GM18870 (cell line): ENCODE measurements around the gene RAD23A.
"Not testable (repeated sequence)": the region's sequence is repeated elsewhere in the genome, so short reads cannot be mapped to it uniquely, and the experiment has no call there.

Experiments used
- ATAC-seq: cut with Tn5 transposase; IDR thresholded peaks from one replicate; pipeline ENCODE4 v1.9.1; 2021; ENCODE audit warnings: moderate library complexity; ENCODE audit not compliant: unreplicated experiment

The RAD23A gene

DNA sequence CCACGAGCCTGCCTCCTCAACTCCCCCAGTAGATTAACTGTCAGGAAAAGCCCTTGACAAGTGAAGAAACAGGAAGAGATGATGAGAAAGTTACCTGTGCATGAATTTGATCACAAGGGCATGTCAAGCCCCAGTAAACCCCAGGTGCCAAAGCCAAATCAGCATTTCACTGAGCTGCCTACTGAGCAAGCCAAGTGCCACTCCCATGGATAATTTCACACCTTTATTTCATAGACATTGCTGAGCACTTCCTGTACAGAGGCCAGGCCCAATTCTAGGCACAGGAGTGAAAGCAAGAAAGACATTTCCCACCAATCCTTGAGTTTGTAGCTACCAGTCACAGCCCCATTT is 8.9 kb downstream of the RAD23A start:
- no peak for ATAC-seq

DNA sequence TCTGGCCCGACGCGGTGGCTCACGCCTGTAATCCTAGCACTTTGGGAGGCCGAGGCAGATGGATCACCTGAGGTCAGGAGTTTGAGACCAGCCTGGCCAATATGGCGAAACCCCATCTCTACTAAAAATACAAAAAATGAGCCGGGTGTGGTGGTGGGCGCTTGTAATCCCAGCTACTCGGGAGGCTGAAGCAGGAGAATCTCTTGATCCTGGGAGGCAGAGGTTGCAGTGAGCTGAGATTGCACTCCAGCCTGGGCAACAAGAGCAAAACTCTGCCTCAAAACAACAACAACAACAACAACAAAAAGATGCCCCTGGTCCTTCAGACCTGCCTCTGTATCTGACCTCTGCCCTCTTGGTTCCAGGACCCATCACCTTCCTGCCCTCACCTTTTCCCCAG is 9.9 kb downstream of the RAD23A start:
- ATAC-seq: not testable (repeated sequence)

DNA sequence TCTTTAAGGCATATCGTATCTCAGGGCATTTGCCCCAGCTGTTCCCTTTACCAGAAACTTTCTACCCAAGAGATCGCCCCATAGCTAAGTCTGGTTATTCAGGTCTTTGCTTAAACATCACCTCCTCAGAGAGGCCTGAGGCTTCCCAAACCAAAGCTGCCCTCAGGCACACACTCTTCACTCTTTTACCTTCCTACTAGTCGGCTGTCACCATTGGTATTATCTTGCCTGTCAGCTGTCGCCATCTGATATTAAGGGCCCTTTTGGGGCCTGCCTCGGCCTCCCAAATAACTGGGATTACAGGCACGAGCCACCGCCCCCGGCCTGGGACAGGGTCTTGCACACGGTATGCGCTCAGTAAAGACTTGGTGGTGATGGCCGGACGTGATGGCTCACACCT is 10.3 kb downstream of the RAD23A start:
- ATAC-seq: no peak

DNA sequence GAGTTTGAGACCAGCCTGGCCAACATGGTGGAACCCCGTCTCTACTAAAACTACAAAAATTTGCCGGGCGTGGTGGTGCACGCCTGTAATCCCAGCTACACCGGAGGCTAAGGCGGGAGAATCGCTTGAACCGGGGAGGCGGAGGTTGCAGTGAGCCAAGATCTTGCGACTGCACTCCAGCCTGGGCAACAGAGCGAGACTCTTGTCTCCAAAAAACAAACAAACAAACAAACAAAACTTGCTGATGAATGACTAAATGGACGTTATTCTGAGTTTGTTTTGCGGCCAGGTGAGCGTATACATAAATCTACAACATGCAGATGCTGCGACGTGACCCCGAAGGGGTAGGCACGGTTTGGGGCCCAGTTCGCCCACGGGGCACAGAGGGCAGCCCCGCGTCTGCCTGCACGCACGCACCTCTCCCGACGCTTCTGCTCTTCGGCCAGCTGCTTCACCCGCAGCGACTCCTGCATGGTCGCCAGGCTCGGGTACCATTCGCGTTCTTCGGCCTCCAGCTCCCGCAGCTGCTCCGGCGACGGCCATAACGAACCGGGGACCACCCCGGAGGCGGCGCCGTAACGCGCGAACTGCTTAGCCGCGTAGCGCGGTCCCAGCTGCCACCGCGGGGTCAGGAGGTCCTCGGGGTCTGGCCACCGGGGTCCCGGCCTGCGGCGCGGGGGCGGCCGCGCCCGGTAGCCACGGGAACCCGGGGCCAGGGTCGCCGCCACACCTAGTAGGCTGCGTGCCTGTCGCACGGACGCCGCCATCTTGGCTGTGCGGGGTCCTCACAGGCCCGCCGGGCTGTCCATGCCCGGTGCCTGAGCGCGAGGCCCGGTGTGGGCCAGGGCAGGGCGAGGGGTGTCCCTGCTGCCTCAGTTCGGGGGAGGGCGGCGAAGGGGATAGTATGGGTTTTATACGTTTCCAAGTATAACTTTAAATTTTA is 11.1 kb downstream of the RAD23A start, which contains the start of gene GADD45GIP1:
Gene GADD45GIP1 (minus strand): TSS at position 778 of the 943 bp plus-strand sequence. CDS start 11 bp downstream, at position 767.
- ATAC-seq: no peak

DNA sequence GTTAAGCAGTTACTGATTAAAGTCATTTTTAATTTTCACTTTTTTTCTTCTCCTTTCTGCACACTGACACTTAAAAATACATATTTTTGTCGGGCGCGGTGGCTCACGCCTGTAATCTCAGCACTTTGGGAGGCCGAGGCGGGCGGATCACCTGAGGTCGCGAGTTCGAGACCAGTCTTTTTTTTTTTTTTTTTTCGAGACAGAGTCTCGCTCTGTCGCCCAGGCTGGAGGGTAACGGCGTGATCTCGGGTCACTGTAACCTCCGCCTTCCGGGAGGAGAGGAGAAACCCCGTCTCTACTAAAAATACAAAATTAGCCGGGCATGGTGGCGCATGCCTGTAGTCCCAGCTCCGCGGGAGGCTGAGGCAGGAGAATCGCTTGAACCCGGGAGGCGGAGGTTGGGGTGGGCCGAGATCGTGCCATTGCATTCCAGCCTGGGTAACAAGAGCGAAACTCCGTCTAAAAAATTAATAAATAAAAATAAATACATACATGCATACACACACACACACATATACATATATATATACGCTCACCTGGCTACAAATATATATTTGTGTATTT is 11.8 kb downstream of the RAD23A start:
- ATAC-seq: not testable (repeated sequence)

DNA sequence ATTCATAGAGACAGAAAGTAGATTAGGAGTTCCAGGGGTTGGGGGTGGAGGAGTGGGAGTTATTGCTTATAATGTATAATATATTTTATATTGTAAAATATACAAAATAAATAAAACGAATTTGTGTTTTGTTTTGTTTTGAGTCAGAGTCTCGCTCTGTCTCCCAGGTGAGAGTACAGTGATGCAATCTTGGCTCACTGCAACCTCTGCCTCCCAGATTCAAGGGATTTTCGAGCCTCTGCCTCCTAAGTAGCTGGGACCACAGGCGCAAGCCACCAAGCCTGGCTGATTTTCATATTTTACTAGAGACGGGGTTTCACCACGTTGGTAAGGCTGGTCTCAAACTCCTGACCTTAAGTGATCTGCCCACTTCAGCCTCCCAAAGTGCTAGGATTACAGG is 13.8 kb downstream of the RAD23A start:
- ATAC-seq: no peak

DNA sequence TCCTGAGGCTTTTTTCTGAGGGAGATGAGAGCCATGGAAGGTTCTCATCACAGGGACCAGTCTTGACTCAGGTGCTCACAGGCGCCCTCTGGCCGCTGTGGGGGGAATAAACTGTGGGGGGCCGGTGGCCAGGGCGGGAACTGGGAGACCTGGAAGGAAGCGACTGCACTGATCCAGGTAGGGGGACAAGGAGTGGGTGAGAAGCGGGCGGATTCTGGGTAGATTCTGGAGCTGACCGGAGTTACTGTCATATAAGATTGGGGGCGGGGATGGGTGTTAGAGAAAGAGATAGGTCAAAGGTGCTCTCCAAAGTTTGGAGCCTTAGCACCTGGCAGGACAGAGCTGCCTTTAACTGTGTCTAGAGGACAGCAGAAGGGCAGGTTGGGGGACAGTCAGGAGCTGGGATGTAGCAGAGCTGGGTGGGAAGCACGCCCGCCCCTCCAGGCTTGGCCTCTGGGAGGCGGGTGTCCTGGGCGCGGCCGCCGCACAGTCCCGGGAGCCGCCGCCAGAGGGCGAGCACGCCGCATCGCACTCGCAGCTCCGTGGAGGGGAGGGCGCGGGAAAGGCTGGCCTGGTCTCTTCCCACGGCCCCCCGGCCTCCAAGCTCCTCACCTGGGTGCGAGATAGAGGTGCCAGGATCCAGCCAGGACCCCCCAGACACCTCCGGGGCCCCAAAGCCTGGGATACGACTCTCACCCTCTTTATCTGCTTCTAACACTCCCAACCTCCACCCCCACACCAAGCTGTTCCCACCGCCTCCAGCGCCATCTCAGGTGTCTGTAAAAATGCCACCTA is 19.6 kb downstream of the RAD23A start:
- no peak for ATAC-seq

DNA sequence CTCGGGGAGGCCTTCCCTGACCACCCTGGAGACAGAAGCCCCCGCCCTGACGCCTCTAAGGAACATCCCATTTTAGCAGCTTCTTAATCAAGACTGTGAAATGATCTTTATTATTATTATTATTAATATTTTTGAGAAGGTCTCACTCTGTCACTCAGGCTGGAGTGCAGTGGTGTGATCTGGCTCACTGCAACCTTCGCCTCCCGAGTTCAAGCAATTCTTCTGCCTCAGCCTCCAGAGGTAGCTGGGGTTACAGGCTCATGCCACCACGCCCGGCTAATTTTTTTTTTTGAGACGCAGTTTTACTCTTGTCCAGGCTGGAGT is 20.1 kb downstream of the RAD23A start:
- ATAC-seq: no peak

DNA sequence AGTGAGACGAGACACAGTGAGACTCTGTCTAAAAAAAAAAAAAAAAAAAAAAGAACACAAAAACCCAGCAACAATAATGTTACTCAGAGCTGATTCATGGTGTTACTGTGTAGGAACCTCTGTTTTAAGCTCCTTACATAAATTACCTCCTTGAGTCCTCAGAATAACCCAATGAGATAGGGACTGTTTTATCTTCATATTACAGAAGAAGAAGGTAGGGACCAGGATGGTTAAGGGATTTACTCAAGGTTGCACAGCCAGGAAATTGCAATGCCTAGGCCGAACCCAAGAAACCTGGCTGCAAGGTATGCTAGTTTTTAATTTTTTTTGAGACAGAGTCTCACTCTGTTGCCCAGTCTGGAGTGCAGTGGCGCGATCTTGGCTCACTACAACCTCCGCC is 22.2 kb downstream of the RAD23A start:
- no peak for ATAC-seq

DNA sequence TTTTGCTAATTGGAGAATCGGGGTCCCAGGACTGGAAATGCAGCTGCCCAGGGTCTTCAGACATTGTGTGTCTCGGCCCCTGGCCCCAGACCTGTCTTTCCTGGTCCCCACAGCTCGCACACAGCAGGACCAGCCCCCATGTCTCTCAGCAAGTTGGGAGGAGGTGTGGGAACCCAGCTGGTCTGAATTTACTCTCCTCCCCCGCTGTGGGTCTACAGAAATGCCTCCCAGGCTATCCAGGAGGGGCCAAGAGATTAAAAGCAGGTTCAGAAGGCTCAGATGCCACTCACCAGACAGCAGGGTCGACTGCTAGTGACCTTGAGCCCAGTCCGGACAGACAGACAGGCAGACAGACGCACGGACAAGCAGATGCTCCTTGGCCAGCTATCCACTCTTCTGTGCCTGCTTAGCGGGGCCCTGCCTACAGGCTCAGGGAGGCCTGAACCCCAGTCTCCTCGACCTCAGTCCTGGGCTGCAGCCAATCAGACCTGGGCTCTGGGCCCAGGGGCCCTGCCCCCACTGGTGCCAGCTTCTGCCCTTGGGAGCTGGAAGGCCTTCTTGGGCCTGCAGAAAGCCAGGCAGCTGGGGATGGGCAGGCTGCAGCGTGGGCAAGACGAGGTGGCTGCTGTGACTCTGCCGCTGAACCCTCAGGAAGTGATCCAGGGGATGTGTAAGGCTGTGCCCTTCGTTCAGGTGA is 23.8 kb downstream of the RAD23A start, which contains the start of gene DAND5:
Gene DAND5 (plus strand): TSS at position 285 of the 697 bp plus-strand sequence. CDS start 85 bp downstream, at position 370.
- no peak for ATAC-seq

DNA sequence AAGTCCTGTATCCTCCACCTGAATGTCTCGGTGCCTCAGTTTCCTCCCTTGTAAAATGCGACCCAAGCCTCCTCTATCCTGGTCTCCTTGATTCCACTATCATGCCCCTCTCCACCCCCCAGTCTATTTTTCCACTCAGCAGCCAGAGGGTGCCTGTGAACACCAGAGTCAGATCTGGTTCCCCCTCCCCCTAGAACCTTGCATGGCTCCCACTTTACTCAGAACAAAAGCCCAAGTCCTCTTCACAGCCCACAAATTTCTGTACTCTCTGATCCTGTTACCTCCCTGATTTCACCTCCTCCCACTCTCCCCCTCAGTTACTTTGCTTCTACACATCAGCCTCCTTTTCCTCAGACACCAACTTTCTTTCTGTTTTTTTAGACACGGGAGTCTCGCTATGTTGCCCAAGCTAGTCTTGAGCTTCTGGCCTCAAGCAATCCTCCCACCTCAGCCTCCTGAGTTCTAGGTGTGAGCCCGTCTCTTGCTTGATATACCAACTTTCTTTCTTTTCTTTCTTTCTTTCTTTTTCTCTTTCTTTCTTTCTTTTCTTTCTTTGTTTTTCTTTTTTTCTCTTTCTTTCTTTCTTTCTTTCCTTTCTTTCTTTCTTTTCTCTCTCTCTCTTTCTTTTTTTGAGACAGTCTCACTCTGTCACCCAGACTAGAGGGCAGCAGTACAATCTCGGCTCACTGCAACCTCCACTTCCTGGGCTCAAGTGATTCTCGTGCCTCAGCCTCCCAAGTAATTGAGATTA is 24.6 kb downstream of the RAD23A start:
- ATAC-seq: no peak

DNA sequence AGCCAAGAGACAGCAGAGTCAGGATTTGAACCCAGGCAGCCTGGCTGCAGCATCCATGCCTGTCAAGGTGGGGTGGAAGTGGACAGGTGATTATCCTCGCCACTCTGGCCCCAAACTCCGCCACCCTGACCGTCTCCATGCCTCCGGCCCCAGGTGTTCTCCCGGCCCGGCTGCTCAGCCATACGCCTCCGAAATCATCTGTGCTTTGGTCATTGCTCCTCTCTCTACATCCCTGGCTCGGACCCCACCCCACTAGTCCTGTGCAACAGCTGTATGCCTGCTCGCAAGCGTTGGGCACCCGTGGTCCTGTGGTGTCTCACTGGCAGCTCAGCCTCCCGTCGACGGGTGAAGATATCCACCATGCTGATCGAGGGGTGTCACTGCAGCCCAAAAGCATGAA is 27.6 kb downstream of the RAD23A start:
- no peak for ATAC-seq

DNA sequence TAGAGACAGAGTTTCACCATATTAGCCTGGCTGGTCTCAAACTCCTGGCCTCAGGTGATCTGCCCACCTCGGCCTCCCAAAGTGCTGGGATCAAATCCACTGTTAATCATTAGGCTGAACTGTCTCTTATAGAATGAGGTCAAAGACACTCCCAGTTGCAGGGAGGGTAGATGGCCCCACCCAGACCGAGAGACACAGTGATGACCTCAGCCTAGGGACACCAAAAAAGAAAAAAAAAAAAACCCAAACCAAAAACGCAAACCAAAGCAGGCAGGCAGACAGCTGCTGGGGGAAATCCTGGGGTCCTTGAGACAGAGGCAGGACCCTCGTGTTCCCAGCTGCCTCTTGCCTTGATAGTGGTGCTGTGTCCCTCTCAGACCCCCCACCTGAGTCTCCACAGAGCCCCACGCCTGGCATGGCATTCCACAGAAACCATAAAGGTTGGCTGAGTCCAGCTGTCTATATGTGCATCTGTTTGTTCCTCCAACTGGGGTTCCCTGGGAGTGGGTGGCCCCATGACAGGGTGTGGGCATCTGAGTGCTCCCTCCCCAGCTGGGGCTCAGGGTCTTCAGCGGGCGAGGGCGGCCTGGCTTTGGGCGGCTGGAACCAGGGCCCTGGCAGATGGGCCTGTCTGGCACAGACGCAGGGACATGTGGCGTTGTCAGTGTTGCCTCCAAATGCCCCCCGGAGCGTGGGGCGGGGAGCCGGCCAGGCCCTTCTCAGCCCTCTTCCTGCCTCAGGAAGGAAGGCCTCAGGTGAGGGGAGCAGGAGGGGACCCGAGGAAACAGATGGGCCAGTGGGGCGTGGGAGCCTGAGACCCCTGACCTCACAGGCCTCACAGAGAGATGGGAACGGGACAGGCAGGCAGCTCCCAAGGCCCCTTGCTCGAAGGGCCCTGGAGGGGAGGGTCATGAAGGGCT is 28.9 kb downstream of the RAD23A start:
- ATAC-seq: no peak

DNA sequence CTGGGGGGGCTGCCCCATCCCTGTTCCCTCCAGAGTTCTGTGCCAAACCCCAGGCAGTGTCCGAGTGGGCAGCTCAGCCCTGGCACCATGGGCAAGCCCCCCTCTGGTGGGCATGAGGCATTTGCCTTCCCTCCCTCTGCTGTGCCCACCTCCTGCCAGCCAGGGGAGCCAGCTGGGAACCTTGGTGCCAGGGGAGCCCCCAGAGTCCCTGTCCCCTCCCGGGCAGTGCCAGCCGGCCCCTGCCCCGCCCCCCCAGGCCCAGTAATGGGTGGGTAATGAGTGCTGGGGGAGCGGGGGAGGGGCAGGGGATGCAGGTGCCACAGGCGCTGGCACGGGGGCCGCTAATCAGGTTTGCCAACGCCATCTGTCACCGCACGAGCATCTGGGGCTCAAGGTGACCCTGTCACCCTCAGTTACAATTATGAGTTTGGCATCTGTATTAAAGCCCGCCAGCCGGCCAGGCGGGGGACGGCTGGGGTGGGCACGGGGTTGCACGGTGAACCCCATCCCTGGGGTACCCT is 29.6 kb downstream of the RAD23A start:
- no peak for ATAC-seq

DNA sequence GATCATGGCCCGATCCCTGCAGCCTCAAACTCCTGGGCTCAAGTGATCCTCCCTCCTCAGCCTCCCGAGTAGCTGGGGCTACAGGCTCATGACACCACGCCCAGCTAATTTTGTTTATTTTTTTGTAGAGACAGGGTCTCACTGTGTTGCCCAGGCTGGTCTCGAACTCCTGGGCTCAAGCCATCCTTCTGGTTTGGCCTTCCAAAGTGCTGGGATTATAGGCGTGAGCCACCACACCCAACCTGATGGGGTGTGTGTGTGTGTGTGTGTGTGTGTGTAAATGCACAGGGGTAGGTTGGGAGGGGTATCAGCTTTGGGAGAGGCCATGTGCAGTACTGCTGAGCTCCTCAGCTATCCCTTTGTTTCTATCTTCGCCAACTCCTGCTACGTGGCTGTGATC is 30.4 kb downstream of the RAD23A start:
- not testable (repeated sequence) for ATAC-seq

DNA sequence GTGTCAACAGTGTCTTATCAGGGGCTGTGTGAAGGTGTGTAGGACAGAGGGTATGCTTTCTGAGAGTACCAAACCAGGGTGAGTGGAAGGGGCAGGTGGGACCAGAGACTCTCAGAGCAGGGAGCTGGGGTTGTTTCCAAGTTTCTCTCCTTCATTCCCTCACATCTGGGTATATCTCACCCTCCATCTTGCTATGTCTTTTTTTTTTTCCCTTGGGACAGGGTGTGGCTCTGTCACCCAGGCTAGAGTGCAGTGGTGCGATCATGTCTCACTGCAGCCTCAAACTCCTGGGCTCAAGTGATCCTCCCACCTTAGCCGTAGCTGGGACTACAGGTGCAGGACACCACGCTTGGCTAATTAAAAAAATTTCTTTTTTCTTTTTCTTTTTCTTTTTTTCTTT is 34.3 kb downstream of the RAD23A start:
- no peak for ATAC-seq

DNA sequence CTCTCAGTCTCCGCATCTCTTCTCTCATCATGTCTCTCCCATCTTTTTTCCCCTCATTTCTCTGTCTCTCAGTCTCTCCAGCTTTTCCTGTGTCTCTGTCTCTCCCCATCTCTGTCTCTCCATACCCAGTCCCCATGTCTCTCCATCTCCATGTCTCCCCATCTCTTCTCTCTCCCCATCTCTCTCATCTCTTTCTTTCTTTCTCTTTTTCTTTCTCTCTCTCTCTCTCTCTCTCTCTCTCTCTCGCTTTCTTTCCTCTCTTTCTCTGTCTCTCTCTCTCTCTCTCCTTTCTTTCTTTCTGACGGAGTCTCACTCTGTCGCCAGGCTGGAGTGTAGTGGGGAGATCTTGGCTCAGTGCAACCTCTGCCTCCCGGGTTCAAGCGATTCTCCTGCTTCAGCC is 37.0 kb downstream of the RAD23A start:
- no peak for ATAC-seq

DNA sequence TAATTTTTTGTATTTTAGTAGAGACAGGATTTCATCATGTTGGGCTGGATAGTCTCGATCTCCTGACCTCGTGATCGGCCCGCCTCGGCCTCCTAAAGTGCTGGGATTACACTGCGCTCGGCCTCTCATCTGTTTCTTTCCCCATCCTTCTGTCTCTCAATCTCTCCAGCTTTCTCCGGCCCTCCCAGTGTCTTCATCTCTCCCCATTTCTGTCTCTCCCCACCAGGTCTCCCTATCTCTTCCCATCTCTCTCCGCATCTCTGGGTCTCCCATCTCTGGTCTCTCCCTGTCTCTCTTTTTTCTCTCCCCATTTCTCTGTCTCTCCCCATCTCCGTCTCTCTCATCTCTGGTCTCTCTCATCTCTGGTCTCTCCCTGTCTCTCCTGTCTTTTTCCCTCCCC is 37.4 kb downstream of the RAD23A start:
- no peak for ATAC-seq

DNA sequence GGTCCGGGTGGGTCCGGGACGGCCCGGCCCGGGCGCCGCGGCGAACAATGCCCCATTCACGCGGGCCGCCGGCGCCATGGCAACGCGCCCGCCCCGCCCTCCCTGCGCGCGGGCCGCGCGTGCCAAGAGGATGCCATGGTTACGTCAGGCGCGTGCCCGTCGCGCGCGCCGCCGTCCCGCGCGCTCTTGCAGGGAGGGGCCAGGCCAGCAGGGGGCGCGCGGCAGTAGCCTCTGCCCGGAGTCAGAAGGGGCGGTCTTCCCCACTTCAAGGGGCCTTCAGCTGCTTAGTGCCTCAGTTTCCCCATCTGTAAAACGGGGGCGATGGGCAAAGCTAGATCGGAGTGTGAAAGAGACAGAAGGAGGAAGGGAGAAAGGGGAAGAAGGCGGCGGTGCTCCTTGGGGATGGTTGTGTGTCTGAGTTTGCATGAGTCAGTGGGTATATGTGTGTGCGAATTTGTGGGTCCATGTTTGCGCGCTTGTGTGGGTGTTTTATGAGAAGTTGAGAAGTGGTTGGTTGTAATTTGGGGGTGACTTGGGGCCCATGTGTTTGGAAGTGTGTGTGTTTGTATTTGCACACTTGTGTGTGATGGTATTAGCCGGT is 38.0 kb downstream of the RAD23A start:
- no peak for ATAC-seq
